NCI-H2081 treated with DMSO at 0.1 percent for 48 hours (cell line): ENCODE results near the gene ZBTB16.

ENCODE experiments used
- DNase-seq: peaks from one replicate; lab custom pipeline; 2025; lab: John Stamatoyannopoulos, UW

The ZBTB16 gene

DNA sequence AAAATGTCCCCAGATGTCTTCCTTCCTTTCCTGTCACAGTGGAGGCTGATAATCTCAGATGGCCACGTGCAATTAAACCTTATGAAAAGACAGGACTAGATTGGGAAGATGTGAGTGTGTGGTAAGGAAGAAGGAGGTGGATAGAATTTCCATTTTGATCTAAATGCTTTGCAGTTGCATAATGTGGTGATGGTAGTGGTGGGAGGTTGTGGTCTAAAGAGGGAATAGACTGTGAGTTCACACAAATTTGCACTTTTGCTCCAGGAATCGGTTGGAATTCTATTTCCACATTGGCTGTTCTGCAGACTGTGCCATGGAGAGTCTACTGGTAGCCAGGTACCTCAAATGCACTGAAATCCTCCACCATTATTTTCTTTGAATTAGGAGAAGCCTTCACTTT, 93.3 kb downstream of the ZBTB16 start:
- DNase-seq = no peak

DNA sequence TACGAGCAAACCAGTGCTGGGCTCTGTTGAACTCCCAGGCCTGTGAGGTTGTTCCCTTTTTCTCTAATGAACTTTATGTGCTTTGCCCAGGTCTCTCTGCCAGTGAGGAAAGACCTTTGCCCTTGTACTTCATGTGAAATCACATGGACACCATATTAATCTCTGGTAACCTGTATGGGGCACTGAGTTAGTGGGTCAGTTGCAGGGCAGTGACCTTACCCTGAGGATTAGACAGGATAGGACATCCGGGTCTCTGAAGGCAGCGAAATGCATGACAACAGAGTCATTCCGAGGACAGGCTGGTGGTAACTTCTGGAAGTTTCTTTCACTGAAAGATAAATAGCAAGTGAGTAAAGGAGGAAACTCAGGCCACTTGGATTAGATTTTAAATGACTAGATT, 93.7 kb downstream of the ZBTB16 start:
- DNase-seq = no peak

GRCh38 chr11:114154271-114155047, 94.9 kb downstream of the ZBTB16 start:
- no peak for DNase-seq

DNA sequence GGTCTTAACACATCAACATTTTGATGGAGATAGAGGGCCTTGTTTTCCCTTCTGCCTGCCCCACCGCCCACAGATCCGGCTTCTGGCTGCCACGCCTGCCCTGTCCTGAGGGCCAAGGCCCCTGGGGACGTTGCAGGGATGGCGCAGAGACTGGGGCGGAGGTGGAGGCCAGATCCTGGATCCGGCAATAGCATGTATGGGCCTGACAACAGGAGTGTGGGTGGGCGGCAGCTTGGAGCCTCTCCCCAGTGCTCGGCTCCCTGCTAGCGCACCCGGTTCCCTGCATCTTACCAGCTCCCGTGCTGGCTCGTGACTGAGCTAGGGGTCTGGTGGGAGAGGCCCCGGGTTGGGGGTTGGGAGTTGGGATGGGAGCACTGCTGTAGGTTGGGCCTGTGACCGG, 95.6 kb downstream of the ZBTB16 start:
- no peak for DNase-seq

DNA sequence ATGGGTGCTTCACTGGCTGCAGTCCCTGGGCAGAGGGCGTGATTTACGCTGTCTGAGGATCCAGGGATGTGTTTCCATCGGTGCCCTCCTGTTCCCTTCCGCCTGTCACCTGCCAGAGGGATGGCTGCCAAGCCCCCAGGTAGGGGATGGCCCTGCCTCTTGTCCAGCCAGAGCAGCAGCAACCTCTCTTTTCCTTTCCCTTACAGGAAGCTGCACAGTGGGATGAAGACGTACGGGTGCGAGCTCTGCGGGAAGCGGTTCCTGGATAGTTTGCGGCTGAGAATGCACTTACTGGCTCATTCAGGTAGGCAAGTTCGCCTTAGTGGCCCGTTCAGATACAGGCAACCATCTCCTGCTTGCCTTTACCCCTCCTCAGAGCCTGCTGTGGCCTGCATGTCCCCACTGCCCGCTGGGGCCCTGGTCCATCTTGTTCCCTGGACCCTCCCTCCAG, 96.6 kb downstream of the ZBTB16 start:
- DNase-seq = no peak

DNA sequence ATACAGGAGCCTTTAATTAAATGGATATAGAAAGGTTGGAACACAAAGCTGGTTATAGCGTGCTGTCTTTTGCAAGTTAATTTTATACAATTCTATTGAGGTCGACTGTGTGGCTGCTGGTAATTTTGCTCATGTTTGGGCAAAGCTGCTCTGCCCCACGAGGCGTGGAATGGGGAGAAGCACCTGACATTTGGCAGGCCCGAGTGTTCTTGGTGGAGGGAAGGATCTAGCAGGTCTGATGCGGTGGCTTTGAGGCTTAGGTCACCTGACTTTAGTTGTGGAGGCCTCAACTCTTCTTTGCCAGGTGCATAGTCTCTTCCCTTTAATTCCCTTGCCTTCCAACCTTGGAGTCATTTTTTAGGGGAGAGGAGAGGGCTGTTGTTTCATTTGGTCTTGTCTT, 97.3 kb downstream of the ZBTB16 start:
- DNase-seq = no peak

DNA sequence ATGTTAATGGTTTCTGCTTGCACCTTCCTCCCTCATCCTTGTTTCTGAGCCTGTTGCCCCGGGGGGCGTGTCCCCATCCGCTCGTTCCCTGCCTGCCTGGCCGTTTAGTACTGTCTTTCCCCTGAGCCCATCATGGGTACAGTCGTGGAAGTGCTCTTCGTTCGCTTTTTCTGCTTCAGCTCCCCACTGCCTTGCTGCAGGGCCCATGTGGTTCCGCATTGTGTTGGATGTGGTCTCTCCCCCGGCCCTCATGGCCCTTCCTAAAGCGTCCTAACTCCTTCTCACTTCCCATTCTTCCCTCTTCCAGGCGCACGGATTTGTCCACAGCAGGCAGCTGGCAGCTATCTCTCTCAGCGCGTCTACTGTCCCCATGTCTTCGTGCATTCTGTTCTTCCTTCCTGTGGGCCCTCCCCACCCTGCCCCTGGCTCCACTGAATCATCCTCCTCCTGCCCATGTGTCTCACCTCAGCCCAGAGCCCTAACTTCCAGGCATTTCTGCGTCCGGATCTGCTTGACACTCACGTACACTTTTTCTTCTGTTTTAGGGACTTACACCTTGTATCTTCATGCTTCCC, 98.1 kb downstream of the ZBTB16 start:
- no peak for DNase-seq

GRCh38 chr11:114158421-114158820, 98.9 kb downstream of the ZBTB16 start:
- DNase-seq = no peak

DNA sequence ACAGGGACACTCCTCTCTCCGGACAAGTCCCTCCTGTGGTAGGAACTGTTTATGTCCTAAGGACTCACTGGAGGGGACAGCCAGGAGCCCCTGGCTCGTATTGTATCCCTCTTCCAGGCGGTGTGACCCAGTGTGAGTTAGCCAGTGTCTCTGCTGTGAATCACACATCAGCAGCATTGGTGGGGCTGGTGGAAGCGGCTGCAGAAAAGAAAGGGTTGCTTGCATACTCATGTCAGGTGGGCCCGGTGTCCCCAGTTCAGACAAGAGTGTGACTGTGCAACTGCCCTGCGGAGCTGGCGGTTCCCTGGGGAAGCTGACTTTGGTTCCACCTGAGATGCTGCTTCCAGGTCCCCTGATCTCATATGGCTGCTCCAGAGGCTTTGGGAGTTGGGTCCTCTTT, 99.4 kb downstream of the ZBTB16 start:
- DNase-seq = no peak

GRCh38 chr11:114159320-114159719, 99.8 kb downstream of the ZBTB16 start:
- no peak for DNase-seq

DNA sequence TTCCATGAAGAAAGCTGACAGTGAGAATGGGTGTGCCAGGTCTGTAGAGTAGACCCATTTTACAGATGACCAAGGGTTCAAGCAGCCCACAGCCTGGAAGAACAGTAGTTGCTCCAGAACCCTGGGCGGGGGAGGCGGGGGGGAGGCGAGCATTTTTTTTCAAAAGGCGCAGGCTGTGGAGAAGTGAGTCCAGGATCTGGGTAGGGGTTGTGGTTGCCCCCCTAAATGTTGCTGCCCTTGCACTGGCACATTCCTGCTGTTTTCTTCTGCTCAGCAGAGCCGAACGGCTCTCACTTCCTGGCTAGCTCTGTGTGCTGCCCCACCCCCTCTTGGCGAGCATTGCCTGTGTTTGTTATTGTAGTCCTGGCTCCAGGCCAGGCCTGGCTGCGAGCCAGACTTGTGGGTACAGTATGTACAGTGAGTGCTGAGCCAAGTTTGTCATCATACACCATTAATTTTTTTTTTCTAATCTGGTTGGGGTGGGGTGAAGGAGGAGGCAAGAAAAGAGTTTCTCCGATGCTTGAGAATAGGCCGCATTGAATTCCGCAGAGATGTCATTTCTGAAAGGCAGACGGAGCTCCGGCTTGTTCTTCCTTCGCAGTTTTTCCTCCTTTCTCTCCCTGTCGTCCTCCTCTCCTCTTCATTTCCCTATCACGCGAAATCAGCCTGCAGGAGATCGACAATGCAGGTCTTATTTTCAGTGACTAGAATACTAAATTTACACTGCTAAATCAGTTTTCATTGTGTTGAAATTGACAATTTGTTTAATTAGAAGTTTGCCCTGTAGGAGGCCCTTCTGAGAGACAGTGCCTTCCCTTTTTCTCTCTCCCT, 100.5 kb downstream of the ZBTB16 start:
- peak; percentile 93 for DNase-seq

DNA sequence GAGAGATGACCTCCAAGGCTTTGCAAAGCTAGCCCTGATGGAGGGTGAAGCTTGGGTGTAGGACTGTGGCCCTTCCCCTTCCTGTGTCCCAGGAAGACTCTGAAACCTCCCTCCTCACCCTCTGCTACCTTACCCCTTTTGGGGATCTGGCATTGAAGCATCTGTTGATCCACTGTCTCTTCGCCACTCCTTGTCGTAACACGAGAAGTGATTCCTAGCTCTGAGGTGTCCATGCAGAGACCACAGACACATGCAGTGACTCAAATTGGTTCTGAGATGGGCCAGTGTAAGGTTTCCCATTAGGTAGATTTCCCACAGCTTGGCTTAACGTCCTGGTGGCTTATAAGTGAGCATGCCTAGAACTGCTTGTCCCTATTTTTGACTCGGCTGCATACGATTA, 101.4 kb downstream of the ZBTB16 start:
- DNase-seq = no peak

DNA sequence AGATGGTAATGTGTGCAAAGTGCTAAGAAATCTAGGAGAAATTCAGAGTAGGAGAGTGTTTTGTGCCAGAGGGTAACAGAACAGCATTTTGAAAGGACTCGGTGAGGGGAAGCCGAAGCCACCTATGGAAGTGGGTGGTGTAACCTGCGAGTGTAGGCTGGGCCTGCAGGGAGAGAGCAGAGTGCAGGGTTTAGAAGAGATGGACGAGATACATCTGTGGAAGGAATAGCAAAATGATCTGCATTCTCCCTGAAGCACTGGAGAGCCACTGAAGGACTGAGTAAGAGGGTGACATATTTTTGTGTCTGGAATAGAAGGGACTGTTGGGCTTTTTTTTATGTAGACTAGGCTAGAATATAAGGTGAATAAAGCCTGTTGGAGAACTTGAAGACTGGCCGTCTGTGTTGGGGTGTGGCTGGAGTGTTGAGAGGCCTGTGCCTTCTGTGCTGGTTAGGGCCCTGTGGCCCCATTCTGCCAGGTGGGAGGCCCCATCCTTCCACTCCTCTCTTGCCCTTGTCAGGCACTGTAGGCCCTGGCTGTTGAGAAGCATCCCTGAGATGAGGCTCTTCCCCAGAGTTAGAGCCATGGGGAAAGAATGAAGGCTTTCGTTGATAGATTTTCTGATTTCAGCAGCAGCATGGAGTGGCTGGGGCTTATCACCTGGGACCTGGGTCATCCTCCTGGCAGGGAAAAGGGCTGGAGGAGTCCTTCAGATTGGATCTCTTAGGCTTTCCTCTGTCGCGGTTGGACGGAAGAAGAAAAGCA, 102.2 kb downstream of the ZBTB16 start:
- no peak for DNase-seq

- no peak for DNase-seq
Observed at GRCh38 chr11:114162719-114163123, 103.2 kb downstream of the ZBTB16 start.

DNA sequence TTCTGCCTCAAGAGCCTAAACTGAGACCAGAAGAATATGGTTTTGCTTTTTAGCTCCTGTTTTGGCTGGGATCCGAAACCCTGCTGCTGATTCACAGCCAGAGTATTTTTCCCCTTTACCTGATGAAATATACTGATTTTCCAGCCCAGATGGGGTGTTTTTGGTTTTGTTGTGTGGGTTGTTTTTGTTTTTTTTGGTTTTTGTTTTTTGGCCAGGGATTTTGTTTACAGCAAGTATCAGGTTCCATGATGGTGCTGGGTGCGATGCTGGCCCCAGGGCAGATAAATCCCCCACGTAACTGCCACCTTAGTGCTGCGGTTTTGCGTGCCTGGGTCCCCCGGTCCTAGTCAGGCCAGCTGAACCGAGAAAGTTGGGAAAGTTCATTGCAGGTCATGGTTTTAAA, 103.7 kb downstream of the ZBTB16 start:
- DNase-seq = no peak

DNA sequence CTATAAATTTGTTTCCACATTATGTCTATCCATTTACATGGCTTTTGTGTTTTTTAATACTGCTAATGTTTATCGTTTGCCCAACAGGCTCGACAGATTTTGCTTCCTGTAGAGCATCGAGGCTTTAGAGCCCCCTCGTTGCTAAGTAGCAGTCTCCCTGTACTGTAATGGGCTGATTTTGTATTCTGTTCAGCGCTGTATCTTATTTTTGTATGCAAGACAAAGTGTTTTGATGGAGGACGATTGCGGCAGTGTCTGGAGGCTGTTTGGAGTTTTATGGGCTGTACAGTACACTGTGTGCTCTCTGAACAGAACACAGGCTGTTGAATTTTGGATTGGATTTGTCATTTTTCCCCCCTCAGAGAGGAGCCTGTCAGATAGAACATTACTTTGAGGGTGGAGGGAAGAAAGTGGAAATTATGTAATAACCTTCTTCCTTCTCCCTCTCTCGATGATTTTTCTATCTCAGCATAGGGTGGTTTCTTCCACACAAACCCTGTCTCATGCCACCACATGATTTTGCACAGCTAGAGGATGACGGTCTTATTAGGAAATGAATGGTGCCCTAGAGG, 104.4 kb downstream of the ZBTB16 start:
- no peak for DNase-seq

DNA sequence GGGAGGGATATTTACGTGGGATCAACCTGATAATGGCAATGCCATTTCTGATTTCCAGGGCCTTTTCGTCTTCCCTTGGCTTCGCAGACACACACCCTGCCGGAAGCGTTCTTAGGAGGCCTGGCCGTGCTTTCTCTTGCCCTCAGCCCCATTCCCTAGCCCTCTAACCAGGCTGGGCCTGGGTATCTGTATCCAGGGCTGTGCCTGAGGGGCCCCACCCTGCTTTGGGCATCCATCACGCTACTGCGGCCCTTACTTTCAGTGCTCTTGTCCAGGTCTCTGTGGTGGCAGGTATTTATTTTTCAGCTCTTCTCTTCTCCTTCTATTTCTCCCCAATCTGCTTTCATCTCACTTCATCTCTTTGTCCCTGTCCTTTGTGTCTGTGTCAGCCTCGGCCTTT, 105.0 kb downstream of the ZBTB16 start:
- no peak for DNase-seq

DNA sequence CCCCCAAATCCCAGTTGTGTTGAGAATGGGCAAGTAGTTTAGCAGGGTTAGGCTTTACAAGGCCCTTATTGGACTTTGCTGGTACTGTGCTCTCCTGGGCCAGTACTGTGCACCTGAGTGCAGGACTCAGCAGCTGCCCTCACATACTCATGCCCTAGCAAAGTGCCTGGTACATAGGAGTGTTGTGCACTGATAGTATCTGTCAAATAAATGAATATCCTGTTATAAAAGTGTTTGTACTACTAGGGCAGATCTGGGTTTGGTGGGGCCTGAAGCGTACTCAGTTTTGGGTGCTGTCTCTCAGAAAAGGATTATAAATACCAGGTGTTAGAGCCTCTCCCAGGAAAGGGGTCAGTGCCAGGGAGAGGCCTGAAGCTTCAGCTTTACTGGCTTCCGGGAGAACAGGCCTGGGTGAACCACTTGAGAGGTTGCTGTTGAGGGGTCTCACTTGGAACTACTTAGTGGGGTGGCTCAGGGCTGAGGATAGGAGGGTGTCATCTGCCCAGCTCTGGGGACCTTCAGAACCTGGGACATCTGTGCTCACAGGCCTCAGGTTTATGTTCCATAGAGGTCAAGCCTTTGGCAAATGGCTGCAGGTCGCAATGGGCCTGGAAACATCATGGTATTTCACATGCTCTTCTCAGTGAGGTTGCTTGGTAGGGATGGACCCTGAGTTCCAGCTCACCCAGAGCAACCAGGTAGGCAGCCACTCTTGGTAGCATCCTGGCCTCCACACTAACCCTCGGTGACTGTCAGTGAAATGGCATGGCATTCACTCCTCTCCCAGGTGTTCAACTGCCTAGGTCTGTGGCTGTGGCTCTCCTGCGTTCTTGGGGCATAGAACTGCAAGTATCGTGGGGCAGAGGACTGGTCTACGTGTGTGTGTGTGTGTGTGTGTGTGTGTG, 106.1 kb downstream of the ZBTB16 start:
- no peak for DNase-seq

- no peak for DNase-seq
Observed at GRCh38 chr11:114166362-114166761, 106.9 kb downstream of the ZBTB16 start.

GRCh38 chr11:114166897-114167323, 107.4 kb downstream of the ZBTB16 start:
- peak; percentile 32 for DNase-seq

DNA sequence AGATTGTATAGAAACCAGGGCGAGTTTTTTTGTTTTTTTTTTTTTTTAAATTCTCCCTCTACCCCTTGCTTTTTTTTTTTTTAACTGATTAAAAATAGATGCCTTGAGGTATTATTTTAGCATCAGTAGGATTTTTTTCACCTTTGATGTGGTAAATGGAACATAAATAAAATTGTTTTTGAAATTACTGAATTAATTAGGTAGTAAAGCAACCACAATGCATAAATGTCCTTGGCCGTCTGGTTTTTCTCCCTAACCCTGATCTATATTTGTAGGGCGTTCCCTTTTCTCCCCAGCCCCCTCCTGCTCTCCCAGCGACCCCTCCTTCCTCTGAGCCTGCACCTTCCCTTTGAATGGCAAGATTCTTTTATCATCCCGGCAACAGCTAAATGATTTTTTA, 107.8 kb downstream of the ZBTB16 start:
- DNase-seq = no peak
